Upper lobe of left lung (tissue), 6 donors: ENCODE measurements around the gene EXOC4. TPM values are rescaled to one million over a fixed set of nuclear protein-coding genes. Genes with fewer than 3 reads are reported as not detected.

Source experiments
- ATAC-seq, 2 donors: fragments of 200-7000 bp; cut with Tn5 transposase; one replicate each; pipeline ENCODE4 v1.9.1; 2022; ENCODE audit warnings: mild to moderate bottlenecking in 2 of 2, moderate library complexity in 2 of 2; ENCODE audit not compliant: low FRiP score in 2 of 2
- DNase-seq, 2 donors: peaks; one replicate each; pipeline ENCODE4 v3.0.0-alpha.2; 2019 to 2020
- H3K27ac ChIP-seq, 4 donors: fragments of 200-600 bp; sonication (generic); one replicate each; pipeline ENCODE4 v1.5.1; 2016 to 2019
- H3K27me3 ChIP-seq, 4 donors: fragments of 200-600 bp; sonication (generic); one replicate each; pipeline ENCODE4 v1.5.1; 2017 to 2019
- H3K36me3 ChIP-seq, 4 donors: fragments of 200-600 bp; sonication (generic); one replicate each; pipeline ENCODE4 v1.5.1; 2016 to 2019
- H3K4me1 ChIP-seq, 4 donors: fragments of 200-600 bp; sonication (generic); one replicate each; pipeline ENCODE4 v1.5.1; 2018 to 2019
- H3K4me3 ChIP-seq, 4 donors: fragments of 200-600 bp; sonication (generic); one replicate each; pipeline ENCODE4 v1.5.1; 2017 to 2019; ENCODE audit warnings: mild to moderate bottlenecking in 2 of 4, moderate library complexity in 1 of 4
- H3K9me3 ChIP-seq, 4 donors: fragments of 200-600 bp; sonication (generic); one replicate each; pipeline ENCODE4 v1.5.1; 2018 to 2019
- CTCF ChIP-seq, 6 experiments: fragments of 450-650 bp in 4 of 6; fragments of 200-600 bp in 2 of 6; sonication (generic) in 2 of 6; IDR thresholded peaks; one replicate each; pipeline ENCODE4 v1.5.1; 2016 to 2019; ENCODE audit warnings: antibody characterized with exemption in 6 of 6
- EP300 ChIP-seq, 4 donors: sonication (generic); formaldehyde crosslinking; IDR thresholded peaks; one replicate each; pipeline ENCODE4 v1.5.1; 2017; ENCODE audit warnings: antibody characterized with exemption in 4 of 4, control low read depth in 2 of 4
- POLR2A ChIP-seq, 4 donors: fragments of 450-650 bp; IDR thresholded peaks; one replicate each; pipeline ENCODE4 v1.5.1; 2016 to 2017; ENCODE audit warnings: antibody characterized with exemption in 4 of 4, mild to moderate bottlenecking in 2 of 4
- POLR2AphosphoS5 ChIP-seq, 2 donors: sonication (generic); formaldehyde crosslinking; IDR thresholded peaks; one replicate each; pipeline ENCODE4 v1.5.1; 2017; ENCODE audit warnings: antibody characterized with exemption in 2 of 2
- WGBS, 2 donors: methylation state at CpG; one replicate each; pipeline ENCODE4 v1.1.5; 2017 to 2018; 5-methylcytosine and 5-hydroxymethylcytosine counted together
- total RNA-seq, 6 donors: library from RNA; depleted of rRNA in 4 of 6; stranded (reverse); fragments of >200 nt in 4 of 6; gene quantifications; one replicate each; pipeline versions ENCODE4 v1.1.0 to v1.2.1, GENCODE V29; 2016 to 2021
- donor health status: DM: no; HTN: no; CAD: no; lungs with moderate emphysema.
- donor health status: DM: no; HTN: yes; CAD: no; lungs with severe emphysema.

The EXOC4 gene
- total RNA-seq, 6 donors from 2014 or later, result 56.3 to 325 (median 99.4) TPM

- no peak for ATAC-seq
- no peak overlapping the region for H3K27ac ChIP-seq
- 51 to 59% methylated on average over 3 of the region's 3 CpGs for WGBS, 2 donors
- no peak overlapping the region for H3K4me3 ChIP-seq
- no peaks in the 10 kb centered on the region for H3K4me1 ChIP-seq
- no peaks in the 10 kb centered on the region for H3K27me3 ChIP-seq
- TF ChIP-seq POLR2AphosphoS5 (IDR thresholded peaks at IDR 0.05), result no peak
- TF ChIP-seq POLR2A (IDR thresholded peaks at IDR 0.05), result no peak
- DNase-seq, result no peak
- no peaks in the 10 kb centered on the region for H3K36me3 ChIP-seq
- no peaks in the 10 kb centered on the region for H3K9me3 ChIP-seq
Measured at GRCh38 chr7:133786401-133786937, 533.6 kb downstream of the EXOC4 start.

GRCh38 chr7:133789974-133790373 lies 537.1 kb downstream of the EXOC4 start:
- Histone ChIP-seq H3K36me3 (no peaks in the 10 kb centered on the region), H3K27me3 (no peaks in the 10 kb centered on the region), H3K27ac (no peak overlapping the region), H3K4me3 (no peak overlapping the region), H3K4me1 (no peaks in the 10 kb centered on the region), H3K9me3 (no peaks in the 10 kb centered on the region)
- ATAC-seq, result no peak
- WGBS, 2 donors, result 75 to 95% methylated on average over 3 of the region's 3 CpGs
- TF ChIP-seq EP300 (IDR thresholded peaks at IDR 0.05) (no peak), POLR2A (IDR thresholded peaks at IDR 0.05) (no peak), CTCF (IDR thresholded peaks at IDR 0.05) (no peak), POLR2AphosphoS5 (IDR thresholded peaks at IDR 0.05) (no peak)
- no peak for DNase-seq

- WGBS, 2 donors, result 92 to 95% methylated on average over 4 of the region's 4 CpGs
- DNase-seq (no peak), ATAC-seq (no peak)
- Histone ChIP-seq H3K27ac (no peak overlapping the region), H3K27me3 (no peaks in the 10 kb centered on the region), H3K4me1 (no peaks in the 10 kb centered on the region), H3K9me3 (no peaks in the 10 kb centered on the region), H3K4me3 (no peak overlapping the region), H3K36me3 (no peaks in the 10 kb centered on the region)
- TF ChIP-seq POLR2AphosphoS5 (IDR thresholded peaks at IDR 0.05), result no peak
- TF ChIP-seq CTCF (IDR thresholded peaks at IDR 0.05), result no peak
- no peak for TF ChIP-seq EP300 (IDR thresholded peaks at IDR 0.05)
Measured at GRCh38 chr7:133790911-133791310, 538.0 kb downstream of the EXOC4 start.

GRCh38 chr7:133794479-133794878 lies 541.6 kb downstream of the EXOC4 start:
- Histone ChIP-seq H3K27me3 (no peaks in the 10 kb centered on the region), H3K27ac (no peak overlapping the region), H3K4me1 (no peaks in the 10 kb centered on the region), H3K36me3 (no peaks in the 10 kb centered on the region), H3K9me3 (no peaks in the 10 kb centered on the region), H3K4me3 (no peak overlapping the region)
- no peak for TF ChIP-seq POLR2AphosphoS5 (IDR thresholded peaks at IDR 0.05)
- TF ChIP-seq POLR2A (IDR thresholded peaks at IDR 0.05), result no peak
- no peak for TF ChIP-seq EP300 (IDR thresholded peaks at IDR 0.05)
- no peak for TF ChIP-seq CTCF (IDR thresholded peaks at IDR 0.05)
- ATAC-seq (no peak), DNase-seq (no peak)
- WGBS, 2 donors, result 48% methylated on average over 2 of the region's 2 CpGs

- Histone ChIP-seq H3K4me3 (no peak overlapping the region), H3K27me3 (no peaks in the 10 kb centered on the region), H3K36me3 (no peaks in the 10 kb centered on the region), H3K9me3 (no peaks in the 10 kb centered on the region), H3K27ac (no peak overlapping the region), H3K4me1 (no peaks in the 10 kb centered on the region)
- DNase-seq, result no peak
- 90 to 96% methylated on average over 2 of the region's 2 CpGs for whole genome bisulfite sequencing, 2 donors
- no peak for ATAC-seq
- TF ChIP-seq POLR2AphosphoS5 (IDR thresholded peaks at IDR 0.05) (no peak), EP300 (IDR thresholded peaks at IDR 0.05) (no peak), CTCF (IDR thresholded peaks at IDR 0.05) (no peak), POLR2A (IDR thresholded peaks at IDR 0.05) (no peak)
Measured at GRCh38 chr7:133795068-133795665, 542.3 kb downstream of the EXOC4 start.
